ENCODE results near the gene PIGS. TPM values are rescaled to one million over a fixed set of nuclear protein-coding genes. Genes with fewer than 3 reads are reported as not detected.

The PIGS gene
- total RNA-seq, result 10 to 100 TPM; 35.4 to 63.5 (median 53.3) TPM

DNA sequence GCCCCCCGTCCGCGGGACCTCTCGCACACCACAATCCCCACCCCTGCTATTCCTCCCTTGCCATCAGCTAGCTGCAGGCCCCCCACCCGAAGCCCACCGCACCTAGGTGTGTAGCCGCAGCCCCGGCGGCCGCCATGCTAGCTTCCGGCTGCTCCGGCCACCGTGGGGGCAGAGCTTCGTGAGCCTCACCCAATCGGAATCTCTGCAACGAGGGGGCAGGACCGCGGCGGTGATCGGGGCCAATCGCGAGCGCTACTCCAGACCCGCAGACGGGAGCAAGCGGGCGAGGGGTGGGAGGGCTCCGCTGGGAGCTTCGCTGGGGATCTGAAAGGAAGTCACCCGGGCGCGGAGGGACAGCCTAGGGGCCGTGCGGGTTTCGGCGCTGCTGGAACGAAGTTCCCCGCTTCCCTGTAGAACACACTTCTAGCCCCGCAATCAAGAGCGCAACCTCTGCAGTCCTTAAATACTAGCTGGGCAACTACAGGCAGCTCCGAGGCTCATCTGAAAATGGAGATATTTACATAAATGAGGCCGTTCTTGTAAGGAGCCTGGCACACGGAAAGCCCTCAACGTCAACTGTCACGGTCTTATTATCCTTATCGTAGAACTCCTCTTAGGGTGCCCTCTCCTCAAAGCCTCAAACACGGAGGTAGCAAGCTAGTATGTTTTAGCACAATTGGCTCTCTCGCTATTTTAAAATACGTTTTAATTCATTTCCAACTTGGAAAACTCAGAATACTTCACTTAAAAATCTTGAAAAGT, at the start of gene PIGS:
Gene PIGS (minus strand): TSS at position 164 of the 762 bp plus-strand sequence. CDS start 28 bp downstream, at position 136.
- H3K4me3 ChIP-seq, result peak within 1 kb of the TSS; percentile 77 to 99 (median 94)
- no peaks in the 10 kb centered on the region for H3K9me3 ChIP-seq
- intact Hi-C loops (cut with DNase I; ENCODE audit: low total_unique reads), result no loop called here
- H3K4me1 ChIP-seq, result no peaks in the 10 kb centered on the region
- H3K36me3 ChIP-seq, result no peaks in the 10 kb centered on the region
- peak within 1 kb of the TSS; percentile 90 to 91 for H3K27ac ChIP-seq
- no peaks in the 10 kb centered on the region for H3K27me3 ChIP-seq
- peak; percentile 91 to 94 for DNase-seq (ENCODE audit: low spot score in 2 of 2)
- peak; percentile 62 to 87 (median 66) for TF ChIP-seq POLR2AphosphoS5 (IDR thresholded peaks at IDR 0.05)
- TF ChIP-seq, protein P1, sequence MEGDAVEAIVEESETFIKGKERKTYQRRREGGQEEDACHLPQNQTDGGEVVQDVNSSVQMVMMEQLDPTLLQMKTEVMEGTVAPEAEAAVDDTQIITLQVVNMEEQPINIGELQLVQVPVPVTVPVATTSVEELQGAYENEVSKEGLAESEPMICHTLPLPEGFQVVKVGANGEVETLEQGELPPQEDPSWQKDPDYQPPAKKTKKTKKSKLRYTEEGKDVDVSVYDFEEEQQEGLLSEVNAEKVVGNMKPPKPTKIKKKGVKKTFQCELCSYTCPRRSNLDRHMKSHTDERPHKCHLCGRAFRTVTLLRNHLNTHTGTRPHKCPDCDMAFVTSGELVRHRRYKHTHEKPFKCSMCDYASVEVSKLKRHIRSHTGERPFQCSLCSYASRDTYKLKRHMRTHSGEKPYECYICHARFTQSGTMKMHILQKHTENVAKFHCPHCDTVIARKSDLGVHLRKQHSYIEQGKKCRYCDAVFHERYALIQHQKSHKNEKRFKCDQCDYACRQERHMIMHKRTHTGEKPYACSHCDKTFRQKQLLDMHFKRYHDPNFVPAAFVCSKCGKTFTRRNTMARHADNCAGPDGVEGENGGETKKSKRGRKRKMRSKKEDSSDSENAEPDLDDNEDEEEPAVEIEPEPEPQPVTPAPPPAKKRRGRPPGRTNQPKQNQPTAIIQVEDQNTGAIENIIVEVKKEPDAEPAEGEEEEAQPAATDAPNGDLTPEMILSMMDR (IDR thresholded peaks at IDR 0.05), result no peak
- peak; percentile 47 for TF ChIP-seq POLR2A (IDR thresholded peaks at IDR 0.05)

DNA sequence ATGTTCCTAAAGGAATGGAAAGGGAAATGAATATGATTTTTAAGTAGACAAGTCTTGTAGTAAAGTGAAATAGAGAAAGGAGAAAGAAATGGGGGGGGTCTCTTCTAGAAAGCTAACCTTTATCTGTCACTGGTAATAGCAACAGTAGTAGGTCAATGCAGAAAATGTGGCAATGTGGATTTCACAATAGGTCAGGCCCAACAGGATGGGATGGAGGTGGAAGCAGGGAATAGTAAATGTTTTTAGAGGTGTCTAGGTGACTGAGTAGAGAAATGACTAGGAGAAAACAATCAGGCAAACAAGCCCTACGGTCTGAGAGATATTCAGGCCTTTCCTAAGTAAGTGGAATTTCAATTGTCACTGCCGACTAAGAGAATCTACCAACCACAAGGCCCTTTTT, 48.7 kb upstream of the PIGS start:
- DNase-seq (ENCODE audit: low spot score in 2 of 2), result no peak
- intact Hi-C loops (cut with DNase I; ENCODE audit: low total_unique reads), result no loop called here
- Histone ChIP-seq H3K27me3 (no peaks in the 10 kb centered on the region), H3K36me3 (peaks cover 47% of the 10 kb centered on the region), H3K27ac (no peak overlapping the region), H3K9me3 (no peaks in the 10 kb centered on the region), H3K4me1 (no peaks in the 10 kb centered on the region), H3K4me3 (no peak overlapping the region)
- no peak for TF ChIP-seq POLR2AphosphoS5 (IDR thresholded peaks at IDR 0.05)

DNA sequence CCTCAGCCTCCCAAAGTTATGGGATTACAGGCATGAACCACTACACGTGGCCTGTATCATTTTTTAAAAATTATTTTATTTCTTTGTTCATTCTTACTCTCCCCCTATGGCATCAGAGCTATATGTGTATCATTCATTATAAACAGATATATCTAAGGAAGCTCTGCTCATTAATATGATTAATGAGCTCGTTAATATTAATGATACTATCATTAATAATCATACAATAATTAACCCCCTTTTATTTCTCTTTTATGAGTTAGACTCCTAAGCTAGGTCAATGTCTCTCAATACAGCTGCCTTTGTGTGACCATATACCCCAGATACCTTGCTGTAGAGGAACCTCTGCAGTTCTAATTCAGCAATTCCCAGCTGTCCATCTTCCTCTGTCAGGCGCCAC, 47.1 kb upstream of the PIGS start:
- H3K27me3 ChIP-seq, result no peaks in the 10 kb centered on the region
- H3K36me3 ChIP-seq, result peaks cover 47% of the 10 kb centered on the region
- no peak for TF ChIP-seq POLR2A (IDR thresholded peaks at IDR 0.05)
- TF ChIP-seq, protein P1 (IDR thresholded peaks at IDR 0.05), result no peak
- TF ChIP-seq POLR2AphosphoS5 (IDR thresholded peaks at IDR 0.05), result no peak
- no peak overlapping the region for H3K27ac ChIP-seq
- H3K9me3 ChIP-seq, result no peaks in the 10 kb centered on the region
- intact Hi-C loops (cut with DNase I; ENCODE audit: low total_unique reads), result no loop called here
- DNase-seq (ENCODE audit: low spot score in 2 of 2), result no peak
- H3K4me1 ChIP-seq, result no peaks in the 10 kb centered on the region
- no peak overlapping the region for H3K4me3 ChIP-seq

DNA sequence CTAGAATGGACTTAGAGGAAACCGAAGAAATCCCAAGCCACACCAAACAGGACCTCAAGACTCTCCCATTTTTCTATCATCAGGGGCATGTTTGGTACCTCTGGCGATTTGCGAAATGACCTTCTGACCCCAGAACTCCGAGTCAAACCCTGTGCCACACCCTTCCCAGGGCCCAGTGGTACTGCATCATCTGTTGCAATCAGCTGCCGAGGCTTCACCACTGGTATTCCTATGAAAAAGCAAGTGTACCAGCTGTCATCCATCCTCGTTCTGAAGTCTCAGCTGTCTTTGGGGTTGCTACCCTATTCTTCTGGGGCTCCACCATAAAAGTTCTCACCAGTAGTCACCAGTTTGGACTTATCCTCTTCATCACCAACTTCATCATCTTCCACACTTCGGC, 45.0 kb upstream of the PIGS start:
- peaks cover 27% of the 10 kb centered on the region for H3K36me3 ChIP-seq
- intact Hi-C loops (cut with DNase I; ENCODE audit: low total_unique reads), result no loop called here
- H3K9me3 ChIP-seq, result no peaks in the 10 kb centered on the region
- no peak overlapping the region for H3K4me3 ChIP-seq
- H3K27me3 ChIP-seq, result no peaks in the 10 kb centered on the region
- DNase-seq (ENCODE audit: low spot score in 2 of 2), result no peak
- no peak overlapping the region for H3K27ac ChIP-seq
- TF ChIP-seq POLR2A (IDR thresholded peaks at IDR 0.05), result no peak
- TF ChIP-seq, protein P1 (IDR thresholded peaks at IDR 0.05), result no peak
- no peak for TF ChIP-seq POLR2AphosphoS5 (IDR thresholded peaks at IDR 0.05)
- no peaks in the 10 kb centered on the region for H3K4me1 ChIP-seq

DNA sequence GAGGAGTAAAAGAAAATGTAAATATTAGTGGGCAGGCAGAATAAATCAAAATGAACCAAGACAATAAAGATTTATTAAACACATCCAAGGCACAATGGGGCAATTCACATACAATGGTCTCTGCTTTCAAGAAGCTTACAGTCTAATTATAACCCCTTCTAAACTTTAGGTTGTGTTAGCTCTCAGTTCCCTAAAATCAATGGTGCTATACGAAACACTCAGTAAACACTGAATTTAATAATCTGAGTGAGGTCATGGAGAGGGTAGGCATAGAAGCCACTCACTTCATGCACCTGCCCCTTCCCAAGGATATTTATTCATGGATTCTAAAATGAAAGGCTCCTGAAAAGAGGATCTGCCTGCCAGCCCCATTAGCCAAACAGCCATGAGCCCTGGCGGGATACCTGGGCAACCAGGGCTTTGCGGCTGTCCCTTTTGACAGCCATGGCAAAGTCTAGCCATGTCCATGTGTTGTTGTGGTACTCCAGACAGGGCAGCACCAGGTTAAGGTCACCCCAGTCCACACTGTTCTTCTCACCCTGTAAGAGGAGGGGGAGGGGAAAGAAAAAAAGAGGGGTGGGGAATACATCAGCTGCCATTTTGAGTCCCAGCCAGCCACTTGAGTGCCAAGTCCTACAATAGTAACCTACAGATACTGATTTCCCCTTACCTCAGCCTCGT, 44.1 kb upstream of the PIGS start:
- DNase-seq (ENCODE audit: low spot score in 2 of 2), result no peak
- H3K4me1 ChIP-seq, result no peaks in the 10 kb centered on the region
- TF ChIP-seq, protein P1 (IDR thresholded peaks at IDR 0.05), result no peak
- no peak for TF ChIP-seq POLR2AphosphoS5 (IDR thresholded peaks at IDR 0.05)
- no peak for TF ChIP-seq POLR2A (IDR thresholded peaks at IDR 0.05)
- no peaks in the 10 kb centered on the region for H3K27me3 ChIP-seq
- H3K4me3 ChIP-seq, result no peak overlapping the region
- no peak overlapping the region for H3K27ac ChIP-seq
- no peaks in the 10 kb centered on the region for H3K9me3 ChIP-seq
- intact Hi-C loops (cut with DNase I; ENCODE audit: low total_unique reads), result no loop called here
- H3K36me3 ChIP-seq, result peaks cover 26% of the 10 kb centered on the region

Measured in breast epithelium (tissue), 4 donors.